ENCODE measurements around the gene IZUMO2. TPM values are rescaled to one million over a fixed set of nuclear protein-coding genes. Genes with fewer than 3 reads are reported as not detected.
A peak's percentile ranks its signal among the peaks of the same experiment; 100 is the strongest.

IZUMO2 gene
- not detected in 3 replicates for total RNA-seq

GRCh38 chr19:50162988-50163387 is at the start of gene IZUMO2:
Gene IZUMO2, minus strand, starts transcription at chr19:50163281. Its CDS starts 87 bp downstream, at chr19:50163194.
- peaks cover 29% of the 10 kb centered on the region for H3K27me3 Mint-ChIP-seq (ENCODE audit: low read depth)
- H3K4me1 Mint-ChIP-seq: peaks cover 7% of the 10 kb centered on the region
- no peak within 1 kb of the TSS for H3K4me3 Mint-ChIP-seq
- H3K27ac Mint-ChIP-seq: no peak within 1 kb of the TSS
- H3K9me3 Mint-ChIP-seq: peaks cover 3% of the 10 kb centered on the region
- DNase-seq (ENCODE audit: low spot score in 2 of 2, unreplicated experiment in 2 of 2): no peak
- H3K36me3 Mint-ChIP-seq: no peaks in the 10 kb centered on the region
- no peak for TF ChIP-seq CTCF (IDR thresholded peaks at IDR 0.05; ENCODE audit: unreplicated experiment)

DNA sequence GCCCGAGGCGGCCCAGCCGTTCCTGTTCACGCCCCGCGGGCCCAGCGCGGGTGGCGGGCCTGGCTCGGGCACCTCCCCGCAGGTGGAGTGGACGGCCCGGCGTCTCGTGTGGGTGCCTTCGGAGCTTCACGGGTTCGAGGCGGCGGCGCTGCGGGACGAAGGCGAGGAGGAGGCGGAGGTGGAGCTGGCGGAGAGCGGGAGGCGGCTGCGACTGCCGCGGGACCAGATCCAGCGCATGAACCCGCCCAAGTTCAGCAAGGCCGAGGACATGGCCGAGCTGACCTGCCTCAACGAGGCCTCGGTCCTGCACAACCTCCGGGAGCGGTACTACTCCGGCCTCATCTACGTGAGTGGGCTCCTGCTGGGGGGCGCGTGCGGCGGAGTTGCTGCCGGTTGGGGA is 47.3 kb upstream of the IZUMO2 start:
- no peak overlapping the region for H3K4me3 Mint-ChIP-seq
- peaks cover 12% of the 10 kb centered on the region for H3K4me1 Mint-ChIP-seq
- no peak for TF ChIP-seq CTCF (IDR thresholded peaks at IDR 0.05; ENCODE audit: unreplicated experiment)
- peaks cover 16% of the 10 kb centered on the region for H3K27me3 Mint-ChIP-seq (ENCODE audit: low read depth)
- DNase-seq (ENCODE audit: low spot score in 2 of 2, unreplicated experiment in 2 of 2): no peak
- peaks cover 4% of the 10 kb centered on the region for H3K9me3 Mint-ChIP-seq
- peaks cover 14% of the 10 kb centered on the region for H3K36me3 Mint-ChIP-seq
- no peak overlapping the region for H3K27ac Mint-ChIP-seq

DNA sequence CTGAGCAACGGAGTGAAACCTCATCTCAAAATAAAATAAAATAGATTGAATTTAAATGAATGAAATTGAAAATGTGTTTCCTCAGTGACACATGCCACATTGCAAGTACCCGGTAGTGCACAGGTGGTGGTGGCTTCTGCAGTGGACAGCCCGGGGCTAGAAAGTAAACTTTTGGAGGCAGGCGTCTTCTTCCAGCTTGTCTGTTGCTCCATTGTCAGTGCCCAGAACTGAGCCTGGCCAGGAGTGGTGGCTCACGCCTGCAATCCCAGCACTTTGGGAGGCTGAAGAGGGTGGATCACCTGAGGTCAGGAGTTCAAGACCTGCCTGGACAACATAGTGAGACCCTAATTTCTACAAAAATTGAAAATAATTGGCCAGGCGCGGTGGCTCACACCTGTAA is 46.0 kb upstream of the IZUMO2 start:
- H3K9me3 Mint-ChIP-seq: peaks cover 4% of the 10 kb centered on the region
- peaks cover 14% of the 10 kb centered on the region for H3K36me3 Mint-ChIP-seq

DNA sequence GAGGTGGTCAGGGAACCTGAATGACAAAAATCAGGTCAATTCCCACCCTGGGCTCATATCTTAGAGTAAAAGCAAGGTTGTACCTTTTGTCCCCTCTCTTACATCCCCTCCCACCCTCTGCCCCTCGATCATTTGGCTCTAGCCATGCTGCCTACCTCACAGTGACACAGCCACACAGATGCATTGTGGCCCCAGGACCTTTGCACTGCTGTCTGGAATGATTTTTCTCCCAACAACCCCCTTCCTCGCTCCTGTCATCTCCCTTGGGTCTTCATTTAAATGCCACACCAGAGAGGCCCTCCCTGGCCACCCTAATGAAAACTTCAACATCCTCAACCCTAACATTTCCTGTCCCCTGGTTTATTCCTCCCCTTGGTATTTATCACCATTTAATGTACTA is 44.6 kb upstream of the IZUMO2 start:
- Mint-ChIP-seq H3K4me3 (no peak overlapping the region), H3K4me1 (peaks cover 7% of the 10 kb centered on the region), H3K36me3 (peaks cover 14% of the 10 kb centered on the region), H3K27ac (peak overlapping the region; percentile 44), H3K9me3 (peaks cover 4% of the 10 kb centered on the region), H3K27me3 (ENCODE audit: low read depth) (peaks cover 35% of the 10 kb centered on the region)
- TF ChIP-seq CTCF (IDR thresholded peaks at IDR 0.05; ENCODE audit: unreplicated experiment): no peak
- no peak for DNase-seq (ENCODE audit: low spot score in 2 of 2, unreplicated experiment in 2 of 2)

More for the DNA sequence above, 46.0 kb upstream of the IZUMO2 start:
- peaks cover 26% of the 10 kb centered on the region for H3K27me3 Mint-ChIP-seq (ENCODE audit: low read depth)
- no peak overlapping the region for H3K4me3 Mint-ChIP-seq
- H3K4me1 Mint-ChIP-seq: peaks cover 7% of the 10 kb centered on the region
- DNase-seq (ENCODE audit: low spot score in 2 of 2, unreplicated experiment in 2 of 2): no peak
- H3K27ac Mint-ChIP-seq: no peak overlapping the region
- TF ChIP-seq CTCF (IDR thresholded peaks at IDR 0.05; ENCODE audit: unreplicated experiment): no peak

DNA sequence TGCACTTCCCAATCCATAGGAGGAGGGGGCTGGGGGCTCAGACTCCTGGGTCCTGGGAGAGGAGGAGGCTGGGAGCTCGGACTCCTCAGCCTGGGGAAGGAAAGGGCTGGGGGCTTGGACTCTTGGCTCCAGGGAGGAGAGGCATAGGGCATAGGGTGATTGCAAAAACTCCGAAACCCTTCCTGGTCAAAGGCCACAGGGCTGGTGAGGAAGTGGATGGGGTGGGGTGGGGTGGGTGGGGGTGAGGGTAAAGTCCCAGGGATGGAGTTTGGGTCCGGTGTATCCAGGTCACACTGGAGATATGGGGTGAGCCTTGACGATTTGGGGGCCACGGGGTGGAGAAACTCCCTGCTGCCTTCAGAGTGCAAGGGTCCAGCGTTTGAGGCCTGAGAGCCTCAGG is 43.1 kb upstream of the IZUMO2 start:
- peak overlapping the region; percentile 67 for H3K4me3 Mint-ChIP-seq
- H3K27ac Mint-ChIP-seq: peak overlapping the region; percentile 86
- TF ChIP-seq CTCF (IDR thresholded peaks at IDR 0.05; ENCODE audit: unreplicated experiment): no peak
- H3K9me3 Mint-ChIP-seq: no peaks in the 10 kb centered on the region
- H3K4me1 Mint-ChIP-seq: peaks cover 7% of the 10 kb centered on the region
- H3K27me3 Mint-ChIP-seq (ENCODE audit: low read depth): peaks cover 49% of the 10 kb centered on the region
- H3K36me3 Mint-ChIP-seq: peaks cover 2% of the 10 kb centered on the region
- no peak for DNase-seq (ENCODE audit: low spot score in 2 of 2, unreplicated experiment in 2 of 2)

- no peak for TF ChIP-seq CTCF (IDR thresholded peaks at IDR 0.05; ENCODE audit: unreplicated experiment)
- Mint-ChIP-seq H3K27me3 (ENCODE audit: low read depth) (peaks cover 54% of the 10 kb centered on the region), H3K4me1 (peaks cover 7% of the 10 kb centered on the region), H3K36me3 (no peaks in the 10 kb centered on the region), H3K27ac (peak overlapping the region; percentile 64), H3K4me3 (peak overlapping the region; percentile 67), H3K9me3 (no peaks in the 10 kb centered on the region)
- DNase-seq (ENCODE audit: low spot score in 2 of 2, unreplicated experiment in 2 of 2): no peak
These were observed 42.6 kb upstream of the IZUMO2 start for GRCh38 chr19:50205681-50206138.

Measured in mesothelial cell of epicardium (in vitro differentiated cells).